DND-41 (cell line): Measurements from ENCODE around the gene MCTP1.

Experiments used
- ATAC-seq: fragments of 200-7000 bp; cut with Tn5 transposase; 3 replicates; pipeline ENCODE4 v1.9.1; 2021; ENCODE audit warnings: low read depth; ENCODE audit not compliant: insufficient read depth
- DNase-seq: peaks from one replicate; pipeline ENCODE4 v3.0.0-alpha.2; 2020
- H2AFZ ChIP-seq: 2 replicates; pipeline ENCODE4 v1.6.0; 2012; ENCODE audit warnings: low read depth, low read length
- H3K27ac ChIP-seq: 2 replicates; pipeline ENCODE4 v1.5.1; 2012; ENCODE audit warnings: low read length, inconsistent platforms
- H3K27me3 ChIP-seq: fragments of 200-600 bp; sonication (generic); 2 replicates; pipeline ENCODE4 v1.6.0; 2012; ENCODE audit warnings: low read length, mild to moderate bottlenecking, inconsistent platforms; ENCODE audit not compliant: insufficient read depth, poor library complexity
- H3K36me3 ChIP-seq: 2 replicates; pipeline ENCODE4 v1.5.1; 2012; ENCODE audit warnings: low read length, inconsistent platforms; ENCODE audit not compliant: insufficient read depth
- H3K4me1 ChIP-seq: 2 replicates; pipeline ENCODE4 v1.5.1; 2012; ENCODE audit warnings: mild to moderate bottlenecking, low read length; ENCODE audit not compliant: insufficient read depth
- H3K4me2 ChIP-seq: 2 replicates; pipeline ENCODE4 v1.6.0; 2012; ENCODE audit warnings: mild to moderate bottlenecking, moderate library complexity, low read length, inconsistent platforms; ENCODE audit not compliant: insufficient read depth
- H3K4me3 ChIP-seq, 2 experiments: fragments of 200-600 bp in 1 of 2; shearing (Covaris generic) in 1 of 2; 2 replicates each; pipeline ENCODE4 v1.5.1; 2012 to 2016; ENCODE audit warnings: inconsistent platforms in 2 of 2, low read length in 2 of 2, mild to moderate bottlenecking in 2 of 2, low read depth in 1 of 2, moderate library complexity in 1 of 2
- H3K79me2 ChIP-seq: 2 replicates; pipeline ENCODE4 v1.6.0; 2012; ENCODE audit warnings: low read length, inconsistent platforms; ENCODE audit not compliant: insufficient read depth
- H3K9ac ChIP-seq: 2 replicates; pipeline ENCODE4 v1.6.0; 2012; ENCODE audit warnings: low read depth, mild to moderate bottlenecking, inconsistent platforms, low read length, moderate library complexity
- H3K9me3 ChIP-seq: 2 replicates; pipeline ENCODE4 v1.5.1; 2012; ENCODE audit warnings: low read length, moderate library complexity, mild to moderate bottlenecking, inconsistent platforms; ENCODE audit not compliant: insufficient read depth, severe bottlenecking
- H4K20me1 ChIP-seq: 2 replicates; pipeline ENCODE4 v1.6.0; 2012; ENCODE audit warnings: low read length; ENCODE audit not compliant: insufficient read depth
- CTCF ChIP-seq: IDR thresholded peaks from 2 replicates; pipeline ENCODE4 v1.5.1; 2012; ENCODE audit warnings: borderline replicate concordance, low read length, moderate library complexity, mild to moderate bottlenecking; ENCODE audit not compliant: poor library complexity, severe bottlenecking; ENCODE audit errors: extremely low read depth
- EZH2 ChIP-seq: IDR thresholded peaks from 3 replicates; pipeline ENCODE4 v1.6.1; 2012; ENCODE audit warnings: borderline replicate concordance, low read depth, mild to moderate bottlenecking, moderate library complexity, low read length, inconsistent platforms; ENCODE audit not compliant: severe bottlenecking

The MCTP1 gene

GRCh38 chr5:95177456-95177855, 107.4 kb downstream of the MCTP1 start:
- no peaks in the 10 kb centered on the region for H4K20me1 ChIP-seq
- no peaks in the 10 kb centered on the region for H3K27me3 ChIP-seq
- TF ChIP-seq CTCF, result no peak
- no peak for TF ChIP-seq EZH2
- no peak overlapping the region for H3K4me3 ChIP-seq
- no peak overlapping the region for H3K9ac ChIP-seq
- DNase-seq (no peak), ATAC-seq (no peak)
- H2AFZ ChIP-seq, result peak overlapping the region; percentile 73
- peaks cover 25% of the 10 kb centered on the region for H3K4me1 ChIP-seq
- no peaks in the 10 kb centered on the region for H3K9me3 ChIP-seq
- H3K36me3 ChIP-seq, result no peaks in the 10 kb centered on the region
- peak overlapping the region; percentile 59 for H3K4me2 ChIP-seq
- peak overlapping the region; percentile 72 for H3K27ac ChIP-seq
- H3K79me2 ChIP-seq, result no peaks in the 10 kb centered on the region

- ATAC-seq (no peak), DNase-seq (no peak)
- no peaks in the 10 kb centered on the region for H3K27me3 ChIP-seq
- no peak for TF ChIP-seq EZH2
- TF ChIP-seq CTCF, result no peak
- H3K4me2 ChIP-seq, result no peak overlapping the region
- no peak overlapping the region for H3K9ac ChIP-seq
- H3K27ac ChIP-seq, result no peak overlapping the region
- no peak overlapping the region for H2AFZ ChIP-seq
- H4K20me1 ChIP-seq, result no peaks in the 10 kb centered on the region
- no peaks in the 10 kb centered on the region for H3K9me3 ChIP-seq
- H3K36me3 ChIP-seq, result no peaks in the 10 kb centered on the region
- no peak overlapping the region for H3K4me3 ChIP-seq
- peaks cover 25% of the 10 kb centered on the region for H3K4me1 ChIP-seq
- no peaks in the 10 kb centered on the region for H3K79me2 ChIP-seq
Measured at GRCh38 chr5:95175106-95175505, 109.8 kb downstream of the MCTP1 start.

- Histone ChIP-seq H3K4me2 (no peak overlapping the region), H3K27ac (no peak overlapping the region)
- ATAC-seq, result no peak
Measured at GRCh38 chr5:95172659-95173058, 112.2 kb downstream of the MCTP1 start.

More at GRCh38 chr5:95172659-95173058, 112.2 kb downstream of the MCTP1 start:
- H3K4me1 ChIP-seq, result peaks cover 13% of the 10 kb centered on the region
- no peak overlapping the region for H2AFZ ChIP-seq
- H3K36me3 ChIP-seq, result no peaks in the 10 kb centered on the region
- no peak for DNase-seq
- TF ChIP-seq CTCF (no peak), EZH2 (no peak)
- no peaks in the 10 kb centered on the region for H3K9me3 ChIP-seq
- no peaks in the 10 kb centered on the region for H3K79me2 ChIP-seq
- no peaks in the 10 kb centered on the region for H4K20me1 ChIP-seq
- no peak overlapping the region for H3K9ac ChIP-seq
- H3K4me3 ChIP-seq, result no peak overlapping the region
- no peaks in the 10 kb centered on the region for H3K27me3 ChIP-seq
